DOHH2 (cell line): ENCODE data around the gene ZW10.

Experiments used
- CTCF ChIP-seq: fragments of 200-600 bp; sonication (generic); IDR thresholded peaks from one replicate; pipeline ENCODE4 v1.5.1; 2014; ENCODE audit warnings: antibody characterized with exemption, mild to moderate bottlenecking, low read depth, low read length; ENCODE audit not compliant: poor library complexity, severe bottlenecking
- EZH2phosphoT487 ChIP-seq: fragments of 200-600 bp; sonication (generic); IDR thresholded peaks from 2 replicates; pipeline ENCODE4 v1.6.1; 2017; ENCODE audit warnings: borderline replicate concordance, mild to moderate bottlenecking, antibody characterized with exemption, low read length, moderate library complexity, mixed read lengths

- TF ChIP-seq CTCF: no peak
- no peak for TF ChIP-seq EZH2phosphoT487
These were observed 16.3 kb upstream of the ZW10 start for GRCh38 chr11:113789675-113790320.
